ENCODE data around the gene DNM2. TPM values are rescaled to one million over a fixed set of nuclear protein-coding genes. Genes with fewer than 3 reads are reported as not detected.

The DNM2 gene
- total and polyA plus RNA-seq, 9 of the 15 experiments (the other 6 are each of a cell fraction or from before 2014, with no cell fraction given): 2.2 to 161 (median 72.6) TPM

DNA sequence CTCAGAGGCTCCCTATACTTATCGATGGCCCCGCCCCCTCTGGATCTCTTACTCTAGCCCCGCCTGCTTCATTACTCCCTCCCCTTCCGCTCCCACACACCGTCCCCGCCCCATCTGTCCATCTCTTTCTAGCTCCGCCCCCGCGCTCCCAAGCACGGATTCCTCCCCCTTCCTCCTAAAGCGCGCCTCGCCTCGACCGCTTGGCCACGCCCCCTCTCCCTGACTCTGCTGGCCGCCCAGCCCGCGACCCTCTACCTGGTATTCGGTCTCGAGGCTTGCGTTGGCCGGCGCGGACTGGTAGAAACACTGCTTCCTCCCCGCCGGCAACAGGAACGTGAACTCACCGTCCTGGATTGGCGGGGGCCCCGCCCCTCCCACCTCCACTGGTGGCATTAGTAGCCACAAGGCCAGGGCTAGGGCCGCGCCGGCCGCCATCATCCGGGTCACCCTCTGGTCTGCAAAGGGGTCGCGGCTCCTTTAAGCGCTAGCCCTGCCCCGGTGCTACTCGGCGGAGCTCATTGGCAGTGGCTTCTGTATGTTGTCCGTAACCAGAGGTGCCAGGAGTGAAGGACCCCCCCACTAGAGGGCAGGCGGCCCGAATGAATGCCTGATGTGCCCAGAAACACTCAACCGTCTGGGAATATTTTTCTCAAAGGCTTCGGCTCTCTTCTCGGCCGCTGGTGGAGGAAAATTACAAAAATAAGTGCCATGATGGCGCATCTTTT lies 118.0 kb downstream of the DNM2 start, which contains the start of gene TMED1 (continued):
- TF ChIP-seq, protein P1, sequence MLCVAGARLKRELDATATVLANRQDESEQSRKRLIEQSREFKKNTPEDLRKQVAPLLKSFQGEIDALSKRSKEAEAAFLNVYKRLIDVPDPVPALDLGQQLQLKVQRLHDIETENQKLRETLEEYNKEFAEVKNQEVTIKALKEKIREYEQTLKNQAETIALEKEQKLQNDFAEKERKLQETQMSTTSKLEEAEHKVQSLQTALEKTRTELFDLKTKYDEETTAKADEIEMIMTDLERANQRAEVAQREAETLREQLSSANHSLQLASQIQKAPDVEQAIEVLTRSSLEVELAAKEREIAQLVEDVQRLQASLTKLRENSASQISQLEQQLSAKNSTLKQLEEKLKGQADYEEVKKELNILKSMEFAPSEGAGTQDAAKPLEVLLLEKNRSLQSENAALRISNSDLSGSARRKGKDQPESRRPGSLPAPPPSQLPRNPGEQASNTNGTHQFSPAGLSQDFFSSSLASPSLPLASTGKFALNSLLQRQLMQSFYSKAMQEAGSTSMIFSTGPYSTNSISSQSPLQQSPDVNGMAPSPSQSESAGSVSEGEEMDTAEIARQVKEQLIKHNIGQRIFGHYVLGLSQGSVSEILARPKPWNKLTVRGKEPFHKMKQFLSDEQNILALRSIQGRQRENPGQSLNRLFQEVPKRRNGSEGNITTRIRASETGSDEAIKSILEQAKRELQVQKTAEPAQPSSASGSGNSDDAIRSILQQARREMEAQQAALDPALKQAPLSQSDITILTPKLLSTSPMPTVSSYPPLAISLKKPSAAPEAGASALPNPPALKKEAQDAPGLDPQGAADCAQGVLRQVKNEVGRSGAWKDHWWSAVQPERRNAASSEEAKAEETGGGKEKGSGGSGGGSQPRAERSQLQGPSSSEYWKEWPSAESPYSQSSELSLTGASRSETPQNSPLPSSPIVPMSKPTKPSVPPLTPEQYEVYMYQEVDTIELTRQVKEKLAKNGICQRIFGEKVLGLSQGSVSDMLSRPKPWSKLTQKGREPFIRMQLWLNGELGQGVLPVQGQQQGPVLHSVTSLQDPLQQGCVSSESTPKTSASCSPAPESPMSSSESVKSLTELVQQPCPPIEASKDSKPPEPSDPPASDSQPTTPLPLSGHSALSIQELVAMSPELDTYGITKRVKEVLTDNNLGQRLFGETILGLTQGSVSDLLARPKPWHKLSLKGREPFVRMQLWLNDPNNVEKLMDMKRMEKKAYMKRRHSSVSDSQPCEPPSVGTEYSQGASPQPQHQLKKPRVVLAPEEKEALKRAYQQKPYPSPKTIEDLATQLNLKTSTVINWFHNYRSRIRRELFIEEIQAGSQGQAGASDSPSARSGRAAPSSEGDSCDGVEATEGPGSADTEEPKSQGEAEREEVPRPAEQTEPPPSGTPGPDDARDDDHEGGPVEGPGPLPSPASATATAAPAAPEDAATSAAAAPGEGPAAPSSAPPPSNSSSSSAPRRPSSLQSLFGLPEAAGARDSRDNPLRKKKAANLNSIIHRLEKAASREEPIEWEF (CRISPR knock-in tag; IDR thresholded peaks at IDR 0.05): no peak
- TF ChIP-seq MAZ (CRISPR knock-in tag; conservative IDR thresholded peaks at IDR 0.05 in 1 of 2, IDR thresholded peaks at IDR 0.05 in 1 of 2) (peak; percentile 82 to 83), SMAD1 (IDR thresholded peaks at IDR 0.05; ENCODE audit: low read depth, low read length, partially characterized antibody) (no peak), MAFG (tag; conservative IDR thresholded peaks at IDR 0.05) (no peak)
- TF ChIP-seq, protein P2, sequence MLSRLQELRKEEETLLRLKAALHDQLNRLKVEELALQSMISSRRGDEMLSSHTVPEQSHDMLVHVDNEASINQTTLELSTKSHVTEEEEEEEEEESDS (CRISPR knock-in tag; IDR thresholded peaks at IDR 0.05): no peak
- TF ChIP-seq, protein P3, sequence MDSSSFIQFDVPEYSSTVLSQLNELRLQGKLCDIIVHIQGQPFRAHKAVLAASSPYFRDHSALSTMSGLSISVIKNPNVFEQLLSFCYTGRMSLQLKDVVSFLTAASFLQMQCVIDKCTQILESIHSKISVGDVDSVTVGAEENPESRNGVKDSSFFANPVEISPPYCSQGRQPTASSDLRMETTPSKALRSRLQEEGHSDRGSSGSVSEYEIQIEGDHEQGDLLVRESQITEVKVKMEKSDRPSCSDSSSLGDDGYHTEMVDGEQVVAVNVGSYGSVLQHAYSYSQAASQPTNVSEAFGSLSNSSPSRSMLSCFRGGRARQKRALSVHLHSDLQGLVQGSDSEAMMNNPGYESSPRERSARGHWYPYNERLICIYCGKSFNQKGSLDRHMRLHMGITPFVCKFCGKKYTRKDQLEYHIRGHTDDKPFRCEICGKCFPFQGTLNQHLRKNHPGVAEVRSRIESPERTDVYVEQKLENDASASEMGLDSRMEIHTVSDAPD (CRISPR knock-in tag; IDR thresholded peaks at IDR 0.05): no peak
- TF ChIP-seq, protein P4, sequence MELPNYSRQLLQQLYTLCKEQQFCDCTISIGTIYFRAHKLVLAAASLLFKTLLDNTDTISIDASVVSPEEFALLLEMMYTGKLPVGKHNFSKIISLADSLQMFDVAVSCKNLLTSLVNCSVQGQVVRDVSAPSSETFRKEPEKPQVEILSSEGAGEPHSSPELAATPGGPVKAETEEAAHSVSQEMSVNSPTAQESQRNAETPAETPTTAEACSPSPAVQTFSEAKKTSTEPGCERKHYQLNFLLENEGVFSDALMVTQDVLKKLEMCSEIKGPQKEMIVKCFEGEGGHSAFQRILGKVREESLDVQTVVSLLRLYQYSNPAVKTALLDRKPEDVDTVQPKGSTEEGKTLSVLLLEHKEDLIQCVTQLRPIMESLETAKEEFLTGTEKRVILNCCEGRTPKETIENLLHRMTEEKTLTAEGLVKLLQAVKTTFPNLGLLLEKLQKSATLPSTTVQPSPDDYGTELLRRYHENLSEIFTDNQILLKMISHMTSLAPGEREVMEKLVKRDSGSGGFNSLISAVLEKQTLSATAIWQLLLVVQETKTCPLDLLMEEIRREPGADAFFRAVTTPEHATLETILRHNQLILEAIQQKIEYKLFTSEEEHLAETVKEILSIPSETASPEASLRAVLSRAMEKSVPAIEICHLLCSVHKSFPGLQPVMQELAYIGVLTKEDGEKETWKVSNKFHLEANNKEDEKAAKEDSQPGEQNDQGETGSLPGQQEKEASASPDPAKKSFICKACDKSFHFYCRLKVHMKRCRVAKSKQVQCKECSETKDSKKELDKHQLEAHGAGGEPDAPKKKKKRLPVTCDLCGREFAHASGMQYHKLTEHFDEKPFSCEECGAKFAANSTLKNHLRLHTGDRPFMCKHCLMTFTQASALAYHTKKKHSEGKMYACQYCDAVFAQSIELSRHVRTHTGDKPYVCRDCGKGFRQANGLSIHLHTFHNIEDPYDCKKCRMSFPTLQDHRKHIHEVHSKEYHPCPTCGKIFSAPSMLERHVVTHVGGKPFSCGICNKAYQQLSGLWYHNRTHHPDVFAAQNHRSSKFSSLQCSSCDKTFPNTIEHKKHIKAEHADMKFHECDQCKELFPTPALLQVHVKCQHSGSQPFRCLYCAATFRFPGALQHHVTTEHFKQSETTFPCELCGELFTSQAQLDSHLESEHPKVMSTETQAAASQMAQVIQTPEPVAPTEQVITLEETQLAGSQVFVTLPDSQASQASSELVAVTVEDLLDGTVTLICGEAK (IDR thresholded peaks at IDR 0.05): peak; percentile 64
- TF ChIP-seq, protein P4 (CRISPR knock-in tag; IDR thresholded peaks at IDR 0.05): no peak
